ENCODE data around the gene NMUR2. TPM values are rescaled to one million over a fixed set of nuclear protein-coding genes. Genes with fewer than 3 reads are reported as not detected.

NMUR2 gene
- total RNA-seq, 2 experiments from 2014 or later: not detected

- no peak overlapping the region for H3K27ac ChIP-seq (ENCODE audit: low read depth in 1 of 2, low read length in 2 of 2)
- H3K4me3 ChIP-seq (ENCODE audit: low read length): no peak overlapping the region
- TF ChIP-seq CTCF (IDR thresholded peaks at IDR 0.05): no peak
- H3K27ac Mint-ChIP-seq: no peak overlapping the region
- H3K27me3 Mint-ChIP-seq: peaks cover 3% of the 10 kb centered on the region
- ChIA-PET POLR2A (no interaction called here), CTCF (no interaction called here)
- H3K27me3 ChIP-seq (ENCODE audit: control insufficient read depth in 1 of 2, insufficient read depth in 2 of 2, low read length in 2 of 2): no peaks in the 10 kb centered on the region
- DNase-seq: no peak
- no peak for ATAC-seq (ENCODE audit: poor library complexity)
- H3K9me3 ChIP-seq (ENCODE audit: control insufficient read depth in 1 of 2, insufficient read depth in 1 of 2, low read length in 2 of 2): no peaks in the 10 kb centered on the region
- no peaks in the 10 kb centered on the region for H3K9me3 Mint-ChIP-seq
- H3K4me3 Mint-ChIP-seq: no peak overlapping the region
- intact Hi-C loops (cut with DNase I, micrococcal nuclease): no loop called here
- H3K4me1 ChIP-seq (ENCODE audit: insufficient read depth, low read length): no peaks in the 10 kb centered on the region
- H3K36me3 ChIP-seq (ENCODE audit: insufficient read depth, low read length): no peaks in the 10 kb centered on the region
- H3K4me1 Mint-ChIP-seq (ENCODE audit: low read depth): no peaks in the 10 kb centered on the region
- H3K36me3 Mint-ChIP-seq (ENCODE audit: low read depth): no peaks in the 10 kb centered on the region
Measured at GRCh38 chr5:152355061-152355460, 50.0 kb downstream of the NMUR2 start.

GRCh38 chr5:152353001-152353400 lies 52.1 kb downstream of the NMUR2 start:
- ATAC-seq (ENCODE audit: poor library complexity): no peak
- Histone ChIP-seq H3K36me3 (ENCODE audit: insufficient read depth, low read length) (no peaks in the 10 kb centered on the region), H3K4me1 (ENCODE audit: insufficient read depth, low read length) (no peaks in the 10 kb centered on the region), H3K4me3 (ENCODE audit: low read length) (no peak overlapping the region), H3K9me3 (ENCODE audit: control insufficient read depth in 1 of 2, insufficient read depth in 1 of 2, low read length in 2 of 2) (no peaks in the 10 kb centered on the region), H3K27me3 (ENCODE audit: control insufficient read depth in 1 of 2, insufficient read depth in 2 of 2, low read length in 2 of 2) (peaks cover 0 to 4% of the 10 kb centered on the region in 2 experiments), H3K27ac (ENCODE audit: low read depth in 1 of 2, low read length in 2 of 2) (no peak overlapping the region)
- CTCF ChIA-PET: no interaction called here
- no peak overlapping the region for H3K4me3 Mint-ChIP-seq
- no peak for DNase-seq
- H3K27me3 Mint-ChIP-seq: no peaks in the 10 kb centered on the region
- no peaks in the 10 kb centered on the region for H3K9me3 Mint-ChIP-seq
- intact Hi-C loops (cut with DNase I, micrococcal nuclease): no loop called here
- POLR2A ChIA-PET: no interaction called here
- no peak for TF ChIP-seq CTCF (IDR thresholded peaks at IDR 0.05)
- H3K36me3 Mint-ChIP-seq (ENCODE audit: low read depth): no peaks in the 10 kb centered on the region
- no peaks in the 10 kb centered on the region for H3K4me1 Mint-ChIP-seq (ENCODE audit: low read depth)
- no peak overlapping the region for H3K27ac Mint-ChIP-seq

GRCh38 chr5:152349683-152350526 lies 55.2 kb downstream of the NMUR2 start:
- peaks cover 0 to 4% of the 10 kb centered on the region in 2 experiments for H3K27me3 ChIP-seq (ENCODE audit: control insufficient read depth in 1 of 2, insufficient read depth in 2 of 2, low read length in 2 of 2)
- ChIA-PET POLR2A (interaction anchor here (1.5 kb wide), 1 partner anchor 578 kb away, joined by 4 read pairs; the partner anchor contains the start of gene G3BP1), CTCF (interaction anchor here (0.5 to 1.0 kb wide), 2 partner anchors 523 to 688 kb away, joined by 3 read pairs; no protein-coding TSS in a partner anchor)
- intact Hi-C loops (cut with DNase I, micrococcal nuclease): loop anchor here (2.0 to 5.0 kb wide), 4 partner anchors 523 to 693 kb away; no protein-coding TSS in a partner anchor
- H3K36me3 ChIP-seq (ENCODE audit: insufficient read depth, low read length): no peaks in the 10 kb centered on the region
- Mint-ChIP-seq H3K27ac (no peak overlapping the region), H3K36me3 (ENCODE audit: low read depth) (no peaks in the 10 kb centered on the region), H3K4me3 (no peak overlapping the region), H3K4me1 (ENCODE audit: low read depth) (no peaks in the 10 kb centered on the region), H3K27me3 (no peaks in the 10 kb centered on the region), H3K9me3 (peaks cover 2% of the 10 kb centered on the region)
- DNase-seq (peak in 8 of 14 experiments; percentile 1 to 41 (median 14)), ATAC-seq (ENCODE audit: poor library complexity) (no peak)
- H3K4me3 ChIP-seq (ENCODE audit: low read length): no peak overlapping the region
- no peaks in the 10 kb centered on the region for H3K4me1 ChIP-seq (ENCODE audit: insufficient read depth, low read length)
- TF ChIP-seq CTCF (IDR thresholded peaks at IDR 0.05): peak; percentile 43
- no peak overlapping the region for H3K27ac ChIP-seq (ENCODE audit: low read depth in 1 of 2, low read length in 2 of 2)
- no peaks in the 10 kb centered on the region for H3K9me3 ChIP-seq (ENCODE audit: control insufficient read depth in 1 of 2, insufficient read depth in 1 of 2, low read length in 2 of 2)
